NCI-H774 (cell line): ENCODE data around the gene DHRS4L2.
"Not testable (repeated sequence)": the region's sequence is repeated elsewhere in the genome, so short reads cannot be mapped to it uniquely, and the experiment has no call there.

Experiments used
- DNase-seq: peaks from one replicate; lab custom pipeline; 2025; lab: John Stamatoyannopoulos, UW

Gene DHRS4L2

DNA sequence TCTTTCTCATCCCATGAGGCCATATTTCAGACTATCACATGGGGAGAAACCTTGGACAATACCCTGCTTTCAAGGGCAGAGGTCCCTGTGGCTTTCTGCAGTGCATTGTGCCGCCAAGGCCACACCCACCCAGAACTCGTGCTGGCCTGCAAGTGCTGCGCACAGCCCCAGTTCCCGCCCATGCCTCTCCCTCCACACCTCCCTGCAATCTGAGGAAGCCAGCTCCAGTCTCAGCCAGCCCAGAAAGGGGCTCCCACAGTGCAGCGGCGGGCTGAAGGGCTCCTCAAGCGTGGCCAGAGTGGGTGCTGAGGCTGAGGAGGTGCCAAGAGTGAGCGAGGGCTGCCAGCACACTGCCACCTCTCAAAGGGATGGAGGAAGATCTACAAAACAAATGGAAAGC lies 15.6 kb upstream of the DHRS4L2 start:
- not testable (repeated sequence) for DNase-seq

DNA sequence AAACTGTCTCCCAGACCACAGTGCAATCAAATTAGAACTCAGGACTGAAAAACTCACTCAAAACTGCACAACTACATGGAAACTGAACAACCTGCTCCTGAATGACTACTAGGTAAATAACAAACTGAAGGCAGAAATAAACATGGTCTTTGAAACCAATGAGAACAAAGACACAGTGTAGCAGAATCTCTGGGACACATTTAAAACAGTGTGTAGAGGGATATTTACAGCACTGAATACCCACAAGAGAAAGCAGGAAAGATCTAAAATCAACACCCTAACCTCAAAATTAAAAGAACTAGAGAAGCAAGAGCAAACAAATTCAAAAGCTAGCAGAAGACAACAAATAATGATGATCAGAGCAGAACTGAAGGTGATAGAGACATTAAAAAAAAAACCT lies 14.7 kb upstream of the DHRS4L2 start:
- not testable (repeated sequence) for DNase-seq

DNA sequence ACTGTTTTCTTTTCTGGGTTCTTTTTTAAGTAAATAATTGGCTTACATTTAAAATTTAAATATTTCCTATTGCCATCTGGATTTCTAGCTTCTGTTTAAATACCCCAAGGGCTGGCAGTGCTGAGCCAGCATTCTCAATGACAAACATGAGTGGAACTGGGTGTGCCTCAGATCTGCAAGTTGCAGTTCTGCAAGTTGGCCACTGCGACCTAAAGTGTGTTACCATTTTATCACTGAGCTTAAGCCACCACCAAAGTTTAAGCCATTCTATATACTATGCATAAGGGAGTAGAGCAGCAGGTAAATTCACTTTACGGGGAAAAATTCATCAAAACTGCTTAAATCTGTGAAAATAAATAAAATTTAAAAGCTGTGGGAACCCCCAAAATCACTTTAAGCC lies 11.5 kb upstream of the DHRS4L2 start:
- not testable (repeated sequence) for DNase-seq

DNA sequence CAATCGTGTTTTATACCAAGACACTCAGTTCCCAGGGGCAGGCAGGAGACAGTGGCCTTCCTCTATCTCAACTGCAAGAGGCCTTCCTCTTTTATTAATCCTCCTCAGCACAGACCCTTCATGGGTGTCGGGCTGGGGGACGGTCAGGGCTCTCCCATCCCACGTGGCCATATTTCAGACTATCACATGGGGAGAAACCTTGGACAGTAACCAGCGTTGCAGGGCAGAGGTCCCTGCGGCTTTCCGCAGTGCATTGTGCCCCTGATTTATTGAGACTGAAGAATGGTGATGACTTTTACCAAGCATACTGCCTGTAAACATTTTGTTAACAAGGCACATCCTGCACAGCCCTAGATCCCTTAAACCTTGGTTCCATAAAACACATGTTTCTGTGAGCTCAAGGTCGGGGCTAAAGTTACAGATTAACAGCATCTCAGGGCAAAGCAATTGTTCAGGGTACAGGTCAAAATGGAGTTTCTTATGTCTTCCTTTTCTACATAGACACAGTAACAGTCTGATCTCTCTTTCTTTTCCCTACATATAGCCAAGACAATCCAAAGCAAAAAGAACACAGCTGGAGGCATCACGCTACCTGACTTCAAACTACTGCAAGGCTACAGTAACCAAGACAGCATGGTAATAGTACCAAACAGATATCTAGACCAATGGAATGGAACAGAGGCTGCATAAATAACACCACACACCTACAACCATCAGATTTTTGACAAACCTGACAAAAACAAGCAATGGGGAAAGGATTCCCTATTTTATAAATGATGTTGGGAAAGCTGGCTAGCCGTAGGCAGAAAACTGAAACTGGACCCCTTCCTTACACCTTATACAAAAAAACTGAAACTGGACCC lies 6.5 kb upstream of the DHRS4L2 start:
- not testable (repeated sequence) for DNase-seq

DNA sequence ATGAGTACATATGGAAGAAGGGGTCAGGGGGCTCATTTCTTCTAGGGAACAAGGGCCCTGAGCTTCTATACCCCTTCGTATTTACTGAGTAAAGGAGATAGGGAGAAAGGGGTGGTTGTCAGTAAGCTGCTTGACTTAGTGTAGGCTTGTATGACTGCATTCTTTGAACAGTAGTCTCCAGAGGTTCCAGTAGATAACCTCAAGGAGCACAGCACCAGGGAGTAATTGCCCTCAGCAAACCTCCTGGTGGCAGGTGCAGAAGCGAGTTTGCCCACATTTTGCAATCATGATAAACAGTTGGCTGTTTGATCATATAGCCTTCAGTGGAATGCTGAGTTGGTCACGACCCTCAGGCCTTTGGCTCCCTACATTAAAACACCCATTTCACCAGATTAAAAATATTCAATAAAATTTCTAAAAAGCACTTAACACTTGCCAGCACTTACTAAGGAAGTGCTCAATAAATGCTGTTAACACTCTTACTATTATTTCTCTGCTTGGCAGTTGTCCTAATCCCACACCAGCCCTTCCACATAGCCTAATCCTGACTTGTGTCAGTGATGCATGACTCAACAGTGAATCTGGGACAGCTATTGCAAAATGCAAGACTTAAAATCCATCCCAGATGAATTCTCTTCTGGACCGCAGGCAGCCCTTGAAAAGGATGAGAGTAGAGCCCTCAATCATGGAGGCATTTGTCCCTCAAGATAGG lies 3.7 kb upstream of the DHRS4L2 start:
- DNase-seq, result no peak

DNA sequence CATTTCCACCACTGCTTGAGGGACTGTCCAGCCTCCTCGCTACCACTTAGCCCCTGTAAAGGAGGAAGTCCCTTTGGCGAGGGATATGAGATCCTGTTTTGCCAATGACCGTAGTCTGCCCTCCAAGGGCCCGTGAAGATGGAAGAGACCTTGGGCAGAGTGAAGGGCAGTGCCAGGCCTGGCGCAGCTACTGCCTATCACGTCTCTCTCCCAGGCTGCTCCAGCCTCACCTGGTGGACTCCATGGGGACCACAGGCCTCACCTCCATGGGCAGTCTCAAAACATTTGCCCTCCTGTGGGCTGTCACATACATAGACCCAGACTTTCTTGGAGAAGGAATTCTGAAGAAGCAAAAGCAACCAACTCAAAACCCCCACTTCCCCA lies 514 bp upstream of the DHRS4L2 start:
- DNase-seq, result not testable (repeated sequence)

DNA sequence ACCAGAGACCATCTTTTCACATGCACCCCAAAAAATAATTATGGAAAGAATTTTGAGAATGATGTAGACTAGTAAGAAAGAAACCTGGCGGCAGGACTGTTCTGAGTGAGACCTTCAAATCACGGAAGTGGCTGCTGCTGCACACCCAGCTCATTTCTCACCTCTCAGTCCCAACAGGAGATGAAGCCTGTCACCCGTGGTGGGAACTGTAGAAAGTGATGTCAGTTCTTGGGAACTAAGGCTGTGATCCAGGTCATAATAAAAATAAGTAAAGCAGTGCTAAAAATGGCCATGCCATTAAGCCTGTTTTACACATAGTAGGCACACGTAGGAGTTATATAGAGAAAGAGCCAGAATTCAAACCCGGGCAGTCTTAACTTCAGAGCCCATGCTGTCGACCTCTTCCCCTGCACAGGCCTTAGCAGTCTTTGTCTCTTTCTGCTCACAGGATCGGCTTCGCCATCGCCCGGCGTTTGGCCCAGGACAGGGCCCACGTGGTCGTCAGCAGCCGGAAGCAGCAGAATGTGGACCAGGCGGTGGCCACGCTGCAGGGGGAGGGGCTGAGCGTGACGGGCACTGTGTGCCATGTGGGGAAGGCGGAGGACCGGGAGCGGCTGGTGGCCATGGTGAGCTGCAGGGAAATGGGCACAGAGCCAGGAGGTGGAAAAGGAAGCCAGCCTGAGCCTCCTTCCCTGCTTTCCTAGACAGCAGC lies 1.2 kb downstream of the DHRS4L2 start:
- not testable (repeated sequence) for DNase-seq

DNA sequence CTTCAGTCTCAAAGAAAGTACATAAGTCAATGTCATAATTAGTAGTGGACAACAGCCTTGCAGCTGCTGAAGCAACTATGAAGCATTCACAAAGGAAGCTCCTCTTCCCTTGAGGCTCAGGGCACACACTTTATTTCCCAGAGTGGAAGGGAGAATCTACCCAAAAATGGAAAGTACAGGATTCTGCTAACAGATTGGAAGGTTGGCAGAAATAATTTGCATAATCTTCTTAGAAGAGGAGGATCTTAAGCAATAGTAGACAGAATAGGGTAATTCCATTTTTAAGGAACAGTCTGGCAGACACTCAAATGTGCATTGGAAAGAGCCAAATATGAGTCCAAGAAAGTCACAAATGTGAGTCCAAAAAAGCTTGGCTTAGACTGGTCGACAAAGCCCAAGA lies 2.2 kb downstream of the DHRS4L2 start:
- DNase-seq, result not testable (repeated sequence)

DNA sequence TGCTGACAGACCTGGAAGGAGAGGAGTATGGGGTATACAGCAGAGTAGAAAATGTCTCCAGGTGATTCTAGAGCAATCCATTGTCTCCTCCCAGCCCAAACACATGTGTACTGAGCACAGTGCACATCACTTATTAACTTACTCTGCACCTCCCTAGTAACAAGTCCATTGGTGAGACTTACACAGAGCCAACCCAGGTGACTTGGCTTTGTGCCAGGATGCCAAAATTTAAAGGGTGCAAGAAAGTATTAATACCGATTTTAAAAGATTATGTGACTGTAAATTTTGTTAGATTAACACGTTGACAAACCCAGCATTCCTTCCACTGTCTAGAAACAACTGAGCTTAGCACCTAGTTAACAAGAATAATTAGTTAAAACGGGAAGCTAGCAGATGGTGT lies 4.3 kb downstream of the DHRS4L2 start:
- DNase-seq, result not testable (repeated sequence)

DNA sequence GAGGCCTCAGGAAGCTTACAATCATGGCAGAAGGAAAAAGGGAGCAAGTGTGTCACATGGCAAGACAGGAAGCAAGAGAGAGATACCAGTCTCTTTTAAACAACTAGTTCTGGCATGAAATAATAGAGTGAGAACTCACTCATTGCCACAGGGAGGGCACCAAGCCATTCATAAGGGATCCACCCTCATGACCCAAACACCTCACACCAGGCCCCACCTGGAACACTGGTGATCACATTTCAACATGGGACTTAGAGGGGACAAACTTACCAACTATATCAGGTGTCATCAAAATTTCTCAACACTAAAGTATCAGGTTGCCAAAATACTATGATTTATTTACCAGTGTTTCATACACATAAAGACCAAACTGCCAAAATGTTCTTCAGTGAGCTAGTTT lies 7.3 kb downstream of the DHRS4L2 start:
- not testable (repeated sequence) for DNase-seq

DNA sequence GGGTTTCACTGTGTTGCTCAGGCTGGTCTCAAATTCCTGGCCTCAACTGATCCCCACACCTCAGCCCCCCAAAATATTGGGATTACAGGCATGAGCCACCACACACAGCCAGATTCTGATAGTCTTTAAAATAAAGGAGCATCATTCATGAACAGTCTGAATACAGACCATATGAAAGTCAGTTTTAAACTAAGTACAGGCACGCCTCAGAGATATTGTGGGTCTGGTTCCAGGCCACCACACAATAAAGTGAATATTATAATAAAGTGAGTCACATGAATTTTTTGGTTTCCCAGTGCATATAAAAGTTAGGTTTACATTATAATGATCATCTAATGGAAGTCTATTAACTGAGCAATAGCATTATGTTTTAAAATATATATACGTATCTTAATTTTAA lies 8.1 kb downstream of the DHRS4L2 start:
- not testable (repeated sequence) for DNase-seq

DNA sequence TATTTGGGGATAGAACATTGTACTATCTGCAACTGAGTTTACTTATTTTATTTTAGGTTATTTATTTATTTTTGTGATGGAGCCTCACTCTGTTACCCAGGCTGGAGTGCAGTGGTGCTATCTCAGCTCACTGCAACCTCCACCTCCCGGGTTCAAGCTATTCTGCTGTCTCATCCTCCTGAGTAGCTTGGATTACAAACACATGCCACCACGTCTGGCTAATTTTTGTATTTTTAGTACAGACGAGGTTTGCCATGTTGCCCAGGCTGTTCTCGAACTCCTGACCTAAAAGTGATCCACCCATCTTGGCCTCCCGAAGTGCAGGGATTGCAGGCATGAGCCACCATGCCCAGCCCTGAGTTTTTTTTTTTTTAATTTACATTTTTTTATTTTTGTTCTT lies 10.9 kb downstream of the DHRS4L2 start:
- not testable (repeated sequence) for DNase-seq

DNA sequence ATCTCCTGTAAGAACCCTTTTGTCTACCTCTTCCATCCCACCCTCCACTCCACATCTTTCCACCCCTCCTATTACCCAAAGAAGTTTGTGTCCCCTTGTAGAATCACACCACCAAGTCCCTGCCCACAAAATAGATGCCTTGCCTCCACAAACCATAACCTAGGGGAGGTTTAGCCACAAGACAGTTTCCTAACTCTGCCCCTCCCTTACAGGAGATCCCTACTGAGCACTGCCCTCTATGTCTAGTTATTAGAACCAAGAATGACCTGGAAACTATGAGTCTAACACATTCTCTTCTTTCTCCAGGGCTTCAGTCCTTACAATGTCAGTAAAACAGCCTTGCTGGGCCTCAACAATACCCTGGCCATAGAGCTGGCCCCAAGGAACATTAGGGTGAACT lies 12.3 kb downstream of the DHRS4L2 start:
- DNase-seq, result not testable (repeated sequence)

DNA sequence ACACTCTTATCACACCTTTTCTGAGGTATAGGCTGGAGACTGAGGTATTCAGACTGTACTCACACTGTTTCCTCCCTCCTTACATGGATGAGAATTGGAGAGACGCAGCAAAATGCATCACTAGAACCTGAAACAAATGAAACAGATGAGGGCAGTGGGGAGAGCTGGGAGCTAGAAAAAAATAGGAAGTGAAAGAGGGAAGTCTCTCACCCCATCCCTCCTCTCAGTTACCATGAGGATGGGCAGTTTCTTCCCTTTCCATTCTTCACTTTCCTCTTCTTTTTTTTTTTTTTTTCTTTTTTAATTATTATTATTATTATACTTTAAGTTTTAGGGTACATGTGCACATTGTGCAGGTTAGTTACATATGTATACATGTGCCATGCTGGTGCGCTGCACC lies 12.9 kb downstream of the DHRS4L2 start:
- not testable (repeated sequence) for DNase-seq

DNA sequence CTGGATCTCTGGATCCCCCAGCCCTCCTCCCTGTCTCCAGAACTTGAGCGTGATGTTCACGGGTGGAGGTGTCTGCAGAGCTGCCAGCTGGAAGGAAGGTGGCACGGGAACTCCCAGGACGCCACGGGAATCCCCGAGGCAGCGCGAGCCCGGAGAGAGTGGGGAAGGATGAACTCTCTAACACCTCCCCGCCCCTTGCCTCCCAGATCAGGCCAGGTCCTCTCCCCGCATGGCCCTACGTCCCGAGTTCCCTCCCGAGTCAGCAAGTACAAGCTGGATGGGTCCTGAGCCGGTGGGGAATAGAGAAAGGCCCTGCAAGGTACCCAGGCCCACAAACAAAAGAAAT lies 17.7 kb downstream of the DHRS4L2 start:
- DNase-seq, result not testable (repeated sequence)

DNA sequence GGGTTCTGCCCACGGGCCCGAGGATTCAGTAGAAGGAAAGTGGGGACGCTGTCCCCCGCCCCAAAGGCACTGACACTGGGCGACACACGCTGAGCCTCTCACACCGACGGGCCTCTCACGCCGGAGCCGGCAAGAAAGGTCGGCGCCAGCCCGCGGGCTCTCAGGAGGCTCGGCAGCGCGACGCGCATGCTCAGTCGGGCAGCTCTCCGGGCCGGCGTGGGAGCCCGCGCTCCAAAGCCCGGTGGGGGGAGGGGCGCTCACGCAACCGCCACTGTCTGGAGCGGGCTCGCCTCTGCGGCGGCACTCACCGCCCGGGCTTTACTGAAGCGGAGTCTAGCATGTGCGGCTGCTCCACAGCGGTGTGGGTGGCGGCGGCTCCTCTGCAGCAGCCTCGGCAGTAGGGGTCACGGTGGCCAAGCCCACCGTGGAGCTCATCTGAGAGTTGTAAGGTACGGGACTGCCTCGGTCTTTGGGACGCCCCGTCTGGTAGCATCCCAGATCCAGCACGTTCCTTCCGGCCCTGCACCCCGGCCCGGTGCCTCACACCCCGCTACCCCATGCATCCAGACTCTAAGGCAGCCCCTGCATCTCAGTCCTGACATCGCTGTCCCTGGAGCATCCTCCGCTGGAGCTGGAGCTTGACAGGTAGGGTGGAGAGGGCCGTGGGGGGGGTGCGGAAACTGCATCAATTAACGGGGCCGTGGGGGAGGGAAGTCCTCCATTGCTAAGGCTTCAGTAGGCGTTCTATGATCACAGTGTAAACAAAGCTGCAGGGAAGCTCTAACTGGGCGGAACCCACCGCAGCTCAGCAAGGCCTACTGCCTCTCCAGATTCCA lies 18.3 kb downstream of the DHRS4L2 start:
- peak; percentile 35 for DNase-seq

DNA sequence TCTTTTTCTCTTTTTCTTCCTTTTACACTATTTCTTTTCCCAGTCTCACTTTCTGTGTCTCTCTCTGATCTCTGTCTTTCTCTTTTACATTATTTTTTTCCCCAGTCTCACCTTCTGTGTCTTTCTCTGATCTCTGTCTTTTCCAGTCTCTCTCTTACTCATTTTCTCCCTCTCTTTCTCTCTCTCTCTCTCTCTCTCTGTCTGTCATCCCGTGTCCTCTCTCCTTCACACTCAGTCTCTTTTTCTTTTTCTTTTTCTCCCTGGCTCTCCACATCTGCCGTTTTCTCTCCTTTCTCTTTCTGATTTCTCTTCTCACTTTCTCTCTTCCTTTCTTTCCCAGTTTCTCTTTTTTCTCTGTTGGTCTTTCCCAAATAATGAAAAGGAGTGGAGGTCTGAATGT lies 22.3 kb downstream of the DHRS4L2 start:
- DNase-seq, result no peak

DNA sequence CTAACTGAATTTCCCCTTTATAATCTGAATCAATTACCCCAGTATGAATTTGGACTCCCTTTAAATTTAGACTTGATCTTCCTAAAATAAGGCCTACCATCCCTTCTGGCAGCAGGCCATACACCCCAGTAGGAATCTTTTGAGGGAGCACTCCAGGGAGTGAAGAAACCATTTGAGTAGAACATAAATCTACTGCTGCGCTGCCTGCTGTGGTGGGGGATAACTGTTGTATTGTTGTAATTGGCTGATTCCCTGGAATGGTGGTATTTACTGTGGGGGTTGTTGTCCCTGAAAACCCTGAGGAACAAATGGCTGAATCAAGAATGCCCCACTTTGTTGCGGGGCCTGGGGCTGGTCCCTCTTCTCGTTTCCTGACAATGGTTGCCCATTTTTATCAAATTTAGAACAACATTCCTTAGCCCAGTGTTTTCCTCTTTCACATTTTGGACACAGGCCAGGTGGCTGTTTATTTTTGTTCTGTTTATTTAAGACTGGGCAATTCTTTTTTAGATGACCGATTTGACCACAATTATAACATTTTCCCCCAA lies 24.1 kb downstream of the DHRS4L2 start:
- not testable (repeated sequence) for DNase-seq

DNA sequence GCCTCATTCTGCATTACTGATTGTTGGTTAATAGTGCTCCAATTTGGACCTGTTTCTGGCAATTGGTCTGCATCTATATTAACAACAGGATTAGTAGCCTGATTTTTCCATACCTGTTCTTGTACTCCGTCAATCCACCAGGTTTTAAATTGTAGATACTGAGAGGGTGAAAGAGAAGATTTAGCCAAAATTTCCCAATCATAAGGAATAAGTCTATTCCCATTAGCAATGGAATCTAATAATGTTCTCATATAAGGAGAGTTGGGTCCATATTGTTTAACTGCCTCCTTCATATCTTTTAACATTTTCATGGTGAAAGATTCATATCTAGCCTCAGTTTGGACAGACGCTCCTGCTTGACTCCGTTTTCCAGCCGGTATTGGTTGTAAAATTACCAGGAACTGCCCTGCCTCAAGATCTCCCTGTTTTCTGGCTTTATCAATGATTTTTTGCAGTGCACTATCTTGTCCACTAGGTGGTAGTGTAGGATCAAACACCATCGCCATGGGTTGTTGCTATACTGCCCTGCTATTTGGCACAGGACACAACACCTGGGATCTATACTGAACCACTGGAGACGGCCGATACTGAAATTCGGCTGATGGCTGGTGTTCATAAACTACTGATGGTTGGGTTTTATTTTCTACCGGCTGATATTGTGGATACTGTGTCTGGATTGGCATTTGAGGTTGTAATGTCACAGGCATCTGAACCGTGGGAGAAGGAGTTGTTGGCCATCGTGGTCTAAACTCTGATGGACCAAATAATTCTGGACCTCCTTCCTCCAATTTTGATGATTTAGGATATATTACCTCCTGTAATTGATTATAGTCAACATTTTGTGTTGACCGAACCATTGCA lies 25.2 kb downstream of the DHRS4L2 start:
- DNase-seq, result peak; percentile 73

DNA sequence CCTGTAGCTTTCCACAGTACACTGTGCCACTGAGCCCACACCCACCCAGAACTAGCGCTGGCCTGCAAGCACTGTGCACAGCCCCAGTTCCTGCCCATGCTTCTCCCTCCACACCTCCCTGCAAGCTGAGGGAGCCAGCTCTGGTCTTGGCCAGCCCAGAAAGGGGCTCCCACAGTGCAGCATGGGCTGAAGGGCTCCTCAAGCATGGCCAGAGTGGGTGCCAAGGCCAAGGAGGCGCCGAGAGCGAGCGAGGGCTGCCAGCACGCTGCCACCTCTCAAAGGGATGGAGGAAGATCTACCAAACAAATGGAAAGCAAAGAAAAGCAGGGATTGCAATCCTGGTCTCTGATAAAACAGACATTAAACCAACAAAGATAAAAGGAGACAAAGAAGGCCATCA lies 27.0 kb downstream of the DHRS4L2 start:
- DNase-seq, result not testable (repeated sequence)

DNA sequence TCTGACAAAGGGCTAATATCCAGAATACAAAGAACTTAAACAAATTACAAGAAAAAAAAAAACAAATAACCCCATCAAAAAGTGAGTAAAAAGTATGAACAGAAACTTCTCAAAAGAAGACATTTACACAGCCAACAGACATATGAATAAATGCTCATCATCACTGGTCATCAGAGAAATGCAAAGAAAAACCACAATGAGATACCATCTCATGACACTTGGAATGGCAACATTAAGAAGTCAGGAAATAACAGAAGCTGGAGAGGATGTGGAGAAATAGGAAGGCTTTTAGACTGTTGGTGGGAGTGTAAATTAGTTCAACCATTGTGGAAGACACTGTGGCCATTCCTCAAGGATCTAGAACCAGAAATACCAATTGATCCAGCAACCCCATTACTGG lies 30.2 kb downstream of the DHRS4L2 start:
- DNase-seq, result not testable (repeated sequence)
